ENCODE results near the gene SPATA17.

Gene SPATA17

DNA sequence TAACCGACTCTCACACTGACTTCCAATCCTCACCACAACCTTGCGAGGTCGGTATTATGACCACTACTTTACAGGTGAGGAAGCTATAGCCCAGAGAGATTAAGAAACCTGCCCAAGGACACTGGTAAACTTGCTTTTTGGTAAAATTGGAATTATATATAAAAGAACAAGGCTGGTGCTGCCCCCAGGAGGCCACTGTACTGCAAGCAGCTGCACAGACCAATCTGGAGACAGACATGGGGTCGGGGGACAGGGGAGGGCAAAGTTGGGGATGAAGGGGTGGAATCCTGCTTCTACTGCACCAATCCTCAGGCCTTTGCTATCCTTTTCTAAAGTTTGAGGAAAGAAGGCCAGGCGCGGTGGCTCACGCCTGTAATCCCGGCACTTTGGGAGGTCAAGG is 280.8 kb downstream of the SPATA17 start:
- DNase-seq (ENCODE audit: low read depth, low spot score) = no peak

DNA sequence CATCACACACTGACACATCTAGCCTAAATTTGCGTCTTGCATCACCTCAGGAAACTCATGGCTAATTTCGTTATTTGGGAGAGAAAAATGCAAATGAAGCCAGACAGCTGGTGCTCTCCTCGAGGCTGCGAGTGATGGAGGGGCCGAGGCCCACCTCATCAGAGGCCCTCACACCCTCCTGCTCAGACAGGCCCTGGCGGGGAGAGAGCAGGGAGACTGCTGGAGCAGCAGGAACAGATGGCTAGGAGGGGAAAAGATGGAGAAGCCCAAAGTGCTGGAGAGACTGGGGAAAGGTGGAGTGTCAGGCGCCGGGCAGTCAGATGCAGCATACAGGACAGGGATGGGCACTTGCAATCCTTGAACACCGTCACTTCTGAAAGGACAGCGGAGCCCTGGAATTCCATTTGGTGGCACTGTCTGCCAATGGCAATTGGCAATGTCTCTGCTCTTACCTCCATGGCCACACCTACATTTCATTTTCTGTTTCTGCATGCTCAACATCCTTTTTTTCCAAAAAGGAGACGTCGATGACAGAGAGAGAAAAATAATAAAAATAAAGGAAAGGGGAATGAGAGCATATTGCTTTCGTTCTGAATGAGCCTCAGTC is 286.2 kb downstream of the SPATA17 start:
- DNase-seq (ENCODE audit: low read depth, low spot score) = no peak

DNA sequence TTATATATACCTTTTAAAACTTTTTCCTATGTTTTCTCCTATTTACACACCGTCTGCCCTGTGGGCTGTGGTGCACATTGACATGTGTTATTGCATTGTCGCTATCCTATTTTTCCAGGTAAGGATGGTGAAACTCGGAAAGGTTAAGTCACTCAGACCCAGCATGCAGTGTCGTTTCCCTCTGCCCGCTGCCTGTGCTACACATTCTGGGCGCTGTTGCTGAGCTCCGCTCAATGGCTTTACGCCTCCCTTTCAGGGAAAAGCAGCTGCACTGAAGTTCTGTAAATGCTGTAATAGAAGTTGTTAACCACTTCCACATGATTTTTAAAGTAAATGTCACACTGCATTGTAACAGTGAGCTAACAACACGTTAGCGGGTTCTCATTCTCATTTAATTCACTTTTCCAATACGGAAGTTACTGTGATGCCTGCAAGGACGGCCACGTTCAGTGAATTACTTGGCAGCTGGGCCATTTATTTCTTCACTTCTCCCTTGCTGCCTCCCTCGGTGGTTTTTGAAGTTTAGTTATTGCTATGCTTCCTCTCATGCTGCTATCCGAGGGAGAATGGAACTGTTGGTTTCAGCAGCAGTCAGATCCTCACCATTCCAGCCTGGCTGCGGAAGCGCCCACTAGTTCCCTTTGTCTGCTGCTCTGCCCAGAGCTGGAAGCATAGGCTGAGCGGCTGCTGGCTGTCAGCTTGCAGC is 288.7 kb downstream of the SPATA17 start:
- DNase-seq (ENCODE audit: low read depth, low spot score) = no peak

All from smooth muscle cell of the brain vasculature (primary cell).